HepG2 (cell line): ENCODE measurements around the gene PKD2L1. TPM values are rescaled to one million over a fixed set of nuclear protein-coding genes. Genes with fewer than 3 reads are reported as not detected.
A peak's percentile ranks its signal among the peaks of the same experiment; 100 is the strongest.

Source experiments
- CBX1 ChIP-seq: IDR thresholded peaks from one replicate; pipeline ENCODE4 v1.6.1; 2016; ENCODE audit warnings: antibody characterized with exemption, low read depth
- DNMT3B ChIP-seq: conservative IDR thresholded peaks from 2 replicates; pipeline ENCODE4 v1.6.1; 2016; ENCODE audit warnings: missing biosample characterization, control low read depth
- E2F2 ChIP-seq: sonication (generic); formaldehyde crosslinking; IDR thresholded peaks from 2 replicates; pipeline ENCODE4 v1.4.0; 2020; ENCODE audit warnings: missing genetic modification reagents, borderline replicate concordance
- ELK4 ChIP-seq: sonication (generic); formaldehyde crosslinking; IDR thresholded peaks from 2 replicates; pipeline ENCODE4 v1.9.0; 2021; ENCODE audit warnings: missing genetic modification reagents, borderline replicate concordance
- FIP1L1 ChIP-seq: fragments of 200-400 bp; formaldehyde crosslinking; IDR thresholded peaks from 2 replicates; pipeline ENCODE4 v1.6.1; 2018; ENCODE audit warnings: low read depth, mild to moderate bottlenecking, low read length, moderate library complexity, borderline replicate concordance; ENCODE audit not compliant: insufficient read depth
- KLF11 ChIP-seq: IDR thresholded peaks from 2 replicates; pipeline ENCODE4 v1.6.1; 2016; ENCODE audit warnings: missing compliant biosample characterization
- PITX1 ChIP-seq: sonication (generic); formaldehyde crosslinking; IDR thresholded peaks from 2 replicates; pipeline ENCODE4 v1.5.1; 2020; ENCODE audit warnings: mild to moderate bottlenecking, missing genetic modification reagents
- POLR2A ChIP-seq, 2 experiments: IDR thresholded peaks; 2 replicates each; pipeline ENCODE4 v1.6.1; 2011; ENCODE audit warnings: low read depth in 2 of 2, low read length in 2 of 2, mild to moderate bottlenecking in 1 of 2, moderate library complexity in 1 of 2; ENCODE audit not compliant: insufficient read depth in 1 of 2
- POLR2G ChIP-seq: fragments of 200-400 bp; formaldehyde crosslinking; IDR thresholded peaks from 2 replicates; pipeline ENCODE4 v1.6.1; 2018; ENCODE audit warnings: mild to moderate bottlenecking, low read depth, low read length, moderate library complexity
- RBM22 ChIP-seq: fragments of 200-400 bp; formaldehyde crosslinking; optimal IDR thresholded peaks from 2 replicates; pipeline ENCODE3; 2017; ENCODE audit warnings: mild to moderate bottlenecking, low read length, moderate library complexity
- RERE ChIP-seq: IDR thresholded peaks from 2 replicates; pipeline ENCODE4 v1.6.1; 2016; ENCODE audit warnings: low read depth, missing genetic modification reagents, missing compliant biosample characterization
- SETDB1 ChIP-seq: sonication (generic); formaldehyde crosslinking; IDR thresholded peaks from 2 replicates; pipeline ENCODE4 v1.5.1; 2020; ENCODE audit warnings: missing genetic modification reagents, mild to moderate bottlenecking, borderline replicate concordance
- SOX13 ChIP-seq, 3 experiments: fragments of 450-650 bp in 1 of 3; sonication (generic) in 1 of 3; formaldehyde crosslinking in 1 of 3; IDR thresholded peaks in 2 of 3; conservative IDR thresholded peaks in 1 of 3; 2 replicates each; pipeline versions ENCODE4 v1.5.0 to v1.6.1; 2016 to 2020; ENCODE audit warnings: antibody characterized with exemption in 1 of 3, mild to moderate bottlenecking in 1 of 3, missing compliant biosample characterization in 1 of 3, missing genetic modification reagents in 1 of 3, moderate library complexity in 1 of 3
- STAT5B ChIP-seq: sonication (generic); formaldehyde crosslinking; IDR thresholded peaks from 2 replicates; pipeline ENCODE4 v1.4.0; 2020; ENCODE audit warnings: missing genetic modification reagents
- ZBTB39 ChIP-seq: sonication (generic); formaldehyde crosslinking; IDR thresholded peaks from 2 replicates; pipeline ENCODE4 v1.5.0; 2020; ENCODE audit warnings: missing genetic modification reagents
- ZKSCAN1 ChIP-seq: fragments of 150-350 bp; IDR thresholded peaks from 2 replicates; pipeline ENCODE4 v1.6.1; 2014; ENCODE audit warnings: low read length
- ZNF232 ChIP-seq: sonication (generic); formaldehyde crosslinking; IDR thresholded peaks from 2 replicates; pipeline ENCODE4 v1.4.0; 2020; ENCODE audit warnings: missing genetic modification reagents, borderline replicate concordance
- ZNF556 ChIP-seq: sonication (generic); formaldehyde crosslinking; IDR thresholded peaks from 2 replicates; pipeline ENCODE4 v1.4.0; 2020; ENCODE audit warnings: mild to moderate bottlenecking, missing genetic modification reagents, borderline replicate concordance
- ZNF569 ChIP-seq: sonication (generic); formaldehyde crosslinking; IDR thresholded peaks from 2 replicates; pipeline ENCODE4 v1.5.0; 2020; ENCODE audit warnings: mild to moderate bottlenecking, missing genetic modification reagents, moderate library complexity, borderline replicate concordance
- polyA plus RNA-seq, 8 experiments: library from polyadenylated mRNA; depleted of rRNA in 3 of 8; stranded (reverse) in 7 of 8; unstranded in 1 of 8; fragments of >200 nt; fragmentation: Illumina TruSeq in 4 of 8; extraction: Trizol in 4 of 8; gene quantifications; 2 replicates each; pipeline versions ENCODE4 v1.2.1 to v1.2.3, GENCODE V29; 2011 to 2016; ENCODE audit warnings: low read depth in 4 of 8, missing spikeins in 1 of 8, mixed read lengths in 1 of 8; ENCODE audit not compliant: insufficient read depth in 1 of 8
- total RNA-seq, 5 experiments: library from RNA; depleted of rRNA; stranded (reverse); fragments of >200 nt; fragmentation: Illumina TruSeq; extraction: Trizol; gene quantifications; 2 replicates each; pipeline ENCODE4 v1.2.3, GENCODE V29; 2016; ENCODE audit warnings: low read depth in 1 of 5

The PKD2L1 gene
- total and polyA plus RNA-seq, 2 of the 13 experiments (the other 11 are each of a cell fraction or from before 2014, with no cell fraction given), result 0.07 to 0.15 TPM

GRCh38 chr10:100349672-100350071 lies 19.6 kb upstream of the PKD2L1 start (continued):
- TF ChIP-seq RERE (CRISPR knock-in tag) (no peak), ZNF556 (CRISPR knock-in tag) (no peak), ELK4 (no peak), CBX1 (no peak), FIP1L1 (no peak), POLR2A (IDR thresholded peaks at IDR 0.05; ENCODE audit: insufficient read depth in 1 of 2, low read depth in 2 of 2, low read length in 2 of 2) (peak in 1 of 2 experiments; percentile 57; a peak in 2 of 4 replicates), ZNF569 (CRISPR knock-in tag) (no peak), STAT5B (no peak), PITX1 (CRISPR knock-in tag) (0 out of 2 replicates have a peak, but pooled peaks have one; percentile 3), SETDB1 (CRISPR knock-in tag) (no peak), RBM22 (peak; percentile 36), SOX13 (IDR thresholded peaks at IDR 0.05) (no peak), SOX13 (CRISPR knock-in tag; conservative IDR thresholded peaks at IDR 0.05 in 1 of 2, IDR thresholded peaks at IDR 0.05 in 1 of 2) (no peak), KLF11 (CRISPR knock-in tag) (no peak), ZNF232 (0 out of 2 replicates have a peak, but pooled peaks have one; percentile 19), POLR2G (0 out of 2 replicates have a peak, but pooled peaks have one; percentile 3), E2F2 (CRISPR knock-in tag) (no peak), ZBTB39 (no peak), ZKSCAN1 (no peak), DNMT3B (CRISPR knock-in tag) (no peak)
